ENCODE measurements around the gene ADAMTSL2.

- TF ChIP-seq POLR2A (IDR thresholded peaks at IDR 0.05), result no peak
- TF ChIP-seq, protein P1, sequence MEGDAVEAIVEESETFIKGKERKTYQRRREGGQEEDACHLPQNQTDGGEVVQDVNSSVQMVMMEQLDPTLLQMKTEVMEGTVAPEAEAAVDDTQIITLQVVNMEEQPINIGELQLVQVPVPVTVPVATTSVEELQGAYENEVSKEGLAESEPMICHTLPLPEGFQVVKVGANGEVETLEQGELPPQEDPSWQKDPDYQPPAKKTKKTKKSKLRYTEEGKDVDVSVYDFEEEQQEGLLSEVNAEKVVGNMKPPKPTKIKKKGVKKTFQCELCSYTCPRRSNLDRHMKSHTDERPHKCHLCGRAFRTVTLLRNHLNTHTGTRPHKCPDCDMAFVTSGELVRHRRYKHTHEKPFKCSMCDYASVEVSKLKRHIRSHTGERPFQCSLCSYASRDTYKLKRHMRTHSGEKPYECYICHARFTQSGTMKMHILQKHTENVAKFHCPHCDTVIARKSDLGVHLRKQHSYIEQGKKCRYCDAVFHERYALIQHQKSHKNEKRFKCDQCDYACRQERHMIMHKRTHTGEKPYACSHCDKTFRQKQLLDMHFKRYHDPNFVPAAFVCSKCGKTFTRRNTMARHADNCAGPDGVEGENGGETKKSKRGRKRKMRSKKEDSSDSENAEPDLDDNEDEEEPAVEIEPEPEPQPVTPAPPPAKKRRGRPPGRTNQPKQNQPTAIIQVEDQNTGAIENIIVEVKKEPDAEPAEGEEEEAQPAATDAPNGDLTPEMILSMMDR (IDR thresholded peaks at IDR 0.05), result no peak
- no peak for TF ChIP-seq POLR2AphosphoS5 (IDR thresholded peaks at IDR 0.05)
Observed at GRCh38 chr9:133616643-133617405, 82.3 kb downstream of the ADAMTSL2 start.
